GM19452 (cell line): ENCODE data around the gene PTF1A.

Experiments
- ATAC-seq: cut with Tn5 transposase; IDR thresholded peaks from one replicate; pipeline ENCODE4 v1.9.1; 2021; ENCODE audit not compliant: unreplicated experiment

PTF1A gene

GRCh38 chr10:23186697-23187096 lies 5.4 kb upstream of the PTF1A start:
- ATAC-seq, result no peak

- no peak for ATAC-seq
These were observed 5.0 kb upstream of the PTF1A start for GRCh38 chr10:23187155-23187554.

- no peak for ATAC-seq
These were observed 3.1 kb upstream of the PTF1A start for GRCh38 chr10:23189024-23189423.

- ATAC-seq, result no peak
These were observed 994 bp upstream of the PTF1A start for GRCh38 chr10:23190872-23191763.

- no peak for ATAC-seq
These were observed 761 bp downstream of the PTF1A start for GRCh38 chr10:23192712-23193434.

- ATAC-seq, result no peak
These were observed 1.4 kb downstream of the PTF1A start for GRCh38 chr10:23193435-23194074.

GRCh38 chr10:23194471-23194965 lies 2.4 kb downstream of the PTF1A start:
- no peak for ATAC-seq

GRCh38 chr10:23194966-23195845 lies 3.1 kb downstream of the PTF1A start:
- ATAC-seq, result no peak

GRCh38 chr10:23195846-23196600 lies 3.9 kb downstream of the PTF1A start:
- no peak for ATAC-seq

- no peak for ATAC-seq
These were observed 4.8 kb downstream of the PTF1A start for GRCh38 chr10:23196915-23197314.

GRCh38 chr10:23197416-23197861 lies 5.3 kb downstream of the PTF1A start:
- ATAC-seq, result no peak

GRCh38 chr10:23198610-23198939 lies 6.5 kb downstream of the PTF1A start:
- ATAC-seq, result no peak

- ATAC-seq, result no peak
These were observed 7.0 kb downstream of the PTF1A start for GRCh38 chr10:23198940-23199767.

GRCh38 chr10:23199768-23200511 lies 7.8 kb downstream of the PTF1A start:
- no peak for ATAC-seq

GRCh38 chr10:23200586-23200985 lies 8.5 kb downstream of the PTF1A start:
- no peak for ATAC-seq

GRCh38 chr10:23200997-23201652 lies 9.0 kb downstream of the PTF1A start:
- ATAC-seq, result no peak

GRCh38 chr10:23201837-23202236 lies 9.7 kb downstream of the PTF1A start:
- no peak for ATAC-seq

GRCh38 chr10:23202779-23203178 lies 10.7 kb downstream of the PTF1A start:
- ATAC-seq, result no peak
